AG04450 (cell line): Measurements from ENCODE around the gene GPC5. TPM values are rescaled to one million over a fixed set of nuclear protein-coding genes. Genes with fewer than 3 reads are reported as not detected.

Experiments used
- CTCF ChIA-PET: fragments of 300-600, 350-600 bp; formaldehyde crosslinking; extraction: SDS; loops from one replicate; lab custom pipeline; 2022; ENCODE audit warnings: antibody characterized with exemption, inconsistent platforms; lab: Charles Lee
- POLR2A ChIA-PET: fragments of 350-600 bp; formaldehyde crosslinking; extraction: SDS; loops from one replicate; lab custom pipeline; 2021; ENCODE audit warnings: antibody characterized with exemption, inconsistent platforms; lab: Yijun Ruan, JAX
- DNase-seq: peaks from one replicate; pipeline ENCODE4 v3.0.0-alpha.2; 2011; ENCODE audit warnings: low read depth, low spot score
- H3K27ac ChIP-seq: one replicate; pipeline ENCODE4 v1.5.1; 2012; ENCODE audit warnings: low read depth, low read length, control low read depth
- H3K27me3 ChIP-seq: one replicate; pipeline ENCODE4 v1.6.0; 2012; ENCODE audit warnings: low read length; ENCODE audit not compliant: control insufficient read depth, insufficient read depth
- H3K4me3 ChIP-seq: 2 replicates; pipeline ENCODE4 v1.5.1; 2011; ENCODE audit warnings: mild to moderate bottlenecking, low read depth, low read length, control low read depth
- H3K9me3 ChIP-seq: 2 replicates; pipeline ENCODE4 v1.5.1; 2012; ENCODE audit warnings: low read length; ENCODE audit not compliant: control insufficient read depth, insufficient read depth
- polyA plus RNA-seq: library from polyadenylated mRNA; depleted of rRNA; stranded (reverse); fragments of >200 nt; gene quantifications from 2 replicates; pipeline ENCODE4 v1.2.3, GENCODE V29; 2011
- TF ChIP-seq, protein P1 (sequence below): IDR thresholded peaks from 2 replicates; pipeline ENCODE4 v1.5.1; 2011; ENCODE audit warnings: low read depth, low read length, control low read depth, inconsistent platforms

GPC5 gene
- polyA plus RNA-seq, 1 experiment = 3.6 TPM

DNA sequence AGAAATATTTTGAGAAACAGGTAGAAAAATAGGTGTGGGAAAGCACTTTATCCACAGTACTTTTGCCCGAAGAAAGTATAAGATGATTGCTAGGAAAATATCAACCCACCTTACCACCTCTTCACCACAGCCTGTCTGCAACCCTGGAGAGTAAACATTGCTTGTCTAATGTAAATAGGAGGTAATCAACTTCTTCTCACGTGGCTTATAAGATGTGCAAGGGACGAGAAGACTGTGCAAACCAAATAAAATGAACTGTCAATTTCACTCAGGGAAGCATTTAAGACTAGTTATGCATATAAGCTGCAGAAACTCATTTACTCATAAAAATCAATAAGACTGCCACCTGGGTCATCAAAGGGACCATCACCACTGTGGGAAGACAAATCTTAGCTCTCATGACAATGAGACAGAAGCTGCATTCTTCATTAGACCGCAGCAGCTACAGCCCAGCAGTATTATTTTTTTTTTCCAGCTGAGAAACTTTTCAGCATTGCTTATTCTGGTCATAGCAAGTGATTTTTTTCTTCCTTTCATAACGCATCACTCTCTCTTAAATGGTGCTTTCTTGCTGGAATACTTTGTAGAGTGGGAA is 1020.5 kb downstream of the GPC5 start:
- ChIA-PET CTCF (no interaction called here), POLR2A (no interaction called here)
- no peak for DNase-seq
- TF ChIP-seq, protein P1, sequence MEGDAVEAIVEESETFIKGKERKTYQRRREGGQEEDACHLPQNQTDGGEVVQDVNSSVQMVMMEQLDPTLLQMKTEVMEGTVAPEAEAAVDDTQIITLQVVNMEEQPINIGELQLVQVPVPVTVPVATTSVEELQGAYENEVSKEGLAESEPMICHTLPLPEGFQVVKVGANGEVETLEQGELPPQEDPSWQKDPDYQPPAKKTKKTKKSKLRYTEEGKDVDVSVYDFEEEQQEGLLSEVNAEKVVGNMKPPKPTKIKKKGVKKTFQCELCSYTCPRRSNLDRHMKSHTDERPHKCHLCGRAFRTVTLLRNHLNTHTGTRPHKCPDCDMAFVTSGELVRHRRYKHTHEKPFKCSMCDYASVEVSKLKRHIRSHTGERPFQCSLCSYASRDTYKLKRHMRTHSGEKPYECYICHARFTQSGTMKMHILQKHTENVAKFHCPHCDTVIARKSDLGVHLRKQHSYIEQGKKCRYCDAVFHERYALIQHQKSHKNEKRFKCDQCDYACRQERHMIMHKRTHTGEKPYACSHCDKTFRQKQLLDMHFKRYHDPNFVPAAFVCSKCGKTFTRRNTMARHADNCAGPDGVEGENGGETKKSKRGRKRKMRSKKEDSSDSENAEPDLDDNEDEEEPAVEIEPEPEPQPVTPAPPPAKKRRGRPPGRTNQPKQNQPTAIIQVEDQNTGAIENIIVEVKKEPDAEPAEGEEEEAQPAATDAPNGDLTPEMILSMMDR = no peak
- Histone ChIP-seq H3K4me3 (no peak overlapping the region), H3K9me3 (no peaks in the 10 kb centered on the region), H3K27me3 (no peaks in the 10 kb centered on the region), H3K27ac (no peak overlapping the region)

DNA sequence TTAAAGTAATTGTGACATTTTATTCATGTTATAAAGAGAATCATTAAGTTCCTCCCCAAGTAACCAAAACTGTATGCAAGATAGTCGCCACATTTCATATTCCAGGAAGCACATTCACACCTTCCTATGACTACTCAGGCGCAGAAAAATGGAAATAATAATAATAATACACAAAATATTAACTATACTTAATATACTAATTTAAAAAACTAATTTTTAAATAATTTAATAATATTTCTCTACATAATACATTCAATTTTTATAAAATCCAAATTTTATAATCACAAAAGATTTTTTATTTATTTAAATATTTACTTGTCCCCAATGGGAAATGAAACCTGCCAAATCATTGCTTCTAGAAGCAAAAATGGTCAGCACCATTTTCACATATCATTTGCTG is 1030.8 kb downstream of the GPC5 start:
- no peak overlapping the region for H3K4me3 ChIP-seq
- ChIA-PET POLR2A (no interaction called here), CTCF (no interaction called here)
- H3K9me3 ChIP-seq = no peaks in the 10 kb centered on the region
- H3K27ac ChIP-seq = no peak overlapping the region
- TF ChIP-seq, protein P1 = no peak
- no peaks in the 10 kb centered on the region for H3K27me3 ChIP-seq
- DNase-seq = no peak

DNA sequence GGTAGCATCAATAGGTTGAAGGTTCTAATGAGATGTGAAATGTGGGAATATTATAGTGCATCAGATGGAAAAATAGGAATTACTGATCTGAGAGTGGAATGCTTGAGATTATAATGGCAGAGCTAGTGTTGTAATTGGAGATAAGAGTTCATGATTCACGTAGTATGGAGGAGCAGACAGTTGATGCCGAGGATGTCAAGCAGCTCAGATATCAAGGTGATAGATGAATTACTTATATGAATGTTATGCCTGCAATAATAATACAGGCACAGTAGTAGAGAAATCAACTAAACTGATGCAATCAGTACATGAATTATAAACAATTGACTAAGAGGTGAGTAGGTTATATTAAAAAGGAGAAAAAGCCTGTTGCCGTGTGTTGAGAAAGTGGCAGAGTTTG is 1035.0 kb downstream of the GPC5 start:
- H3K27ac ChIP-seq = no peak overlapping the region
- H3K9me3 ChIP-seq = no peaks in the 10 kb centered on the region
- DNase-seq = no peak
- POLR2A ChIA-PET = no interaction called here
- CTCF ChIA-PET = no interaction called here
- H3K27me3 ChIP-seq = no peaks in the 10 kb centered on the region
- H3K4me3 ChIP-seq = no peak overlapping the region
- TF ChIP-seq, protein P1 = no peak

DNA sequence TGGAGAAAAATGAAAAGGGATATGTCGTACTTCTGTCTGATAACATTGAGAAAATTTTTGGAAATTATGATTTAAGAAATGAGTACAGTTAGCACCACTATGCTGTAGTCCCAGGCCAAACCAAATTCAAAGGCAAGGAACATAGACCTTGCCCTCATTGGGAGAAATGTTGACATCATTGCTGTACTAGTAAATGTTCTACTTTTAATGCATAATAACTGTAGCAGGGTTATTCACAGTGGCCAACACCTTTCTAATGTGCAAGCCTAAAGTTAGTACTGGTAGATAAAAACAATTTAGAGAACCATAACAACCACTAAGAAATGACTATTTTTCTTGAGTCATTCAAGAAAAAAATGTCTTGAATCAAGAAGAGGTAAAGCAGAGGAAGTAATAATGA is 1035.5 kb downstream of the GPC5 start:
- POLR2A ChIA-PET = no interaction called here
- CTCF ChIA-PET = no interaction called here
- no peak overlapping the region for H3K27ac ChIP-seq
- TF ChIP-seq, protein P1 = no peak
- H3K27me3 ChIP-seq = no peaks in the 10 kb centered on the region
- H3K4me3 ChIP-seq = no peak overlapping the region
- no peaks in the 10 kb centered on the region for H3K9me3 ChIP-seq
- DNase-seq = no peak

DNA sequence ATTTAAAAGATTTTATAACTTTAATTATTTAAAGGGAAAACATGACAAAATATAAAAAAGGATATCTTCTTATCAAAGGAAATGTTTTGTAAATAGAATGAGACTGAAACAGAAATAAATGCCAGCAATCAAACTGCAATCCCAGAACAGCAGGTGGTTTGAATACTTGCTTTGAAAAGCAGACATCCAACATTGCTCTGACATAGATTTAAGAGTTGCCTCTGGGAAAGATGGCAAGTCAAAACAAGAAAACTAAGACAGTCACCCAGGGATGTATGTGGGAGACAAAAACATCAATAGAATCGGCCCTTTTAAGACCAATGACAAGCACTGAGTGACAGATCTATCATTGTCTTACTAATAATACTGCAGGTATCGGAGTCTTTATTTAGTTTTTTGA is 1038.5 kb downstream of the GPC5 start:
- no peaks in the 10 kb centered on the region for H3K27me3 ChIP-seq
- POLR2A ChIA-PET = no interaction called here
- H3K4me3 ChIP-seq = no peak overlapping the region
- CTCF ChIA-PET = interaction anchor here (2.0 kb wide), 1 partner anchor 249 kb away, joined by 5 read pairs; no protein-coding TSS in a partner anchor
- H3K27ac ChIP-seq = no peak overlapping the region
- no peak for DNase-seq
- H3K9me3 ChIP-seq = no peaks in the 10 kb centered on the region
- TF ChIP-seq, protein P1 = no peak
